CD4-positive, alpha-beta T cell treated with Interleukin-15 for 4 hours (primary cell): ENCODE results near the gene MYO9A.

Source experiments
- DNase-seq: peaks from one replicate; pipeline ENCODE4 v3.0.0-alpha.2; 2020; ENCODE audit warnings: low spot score

The MYO9A gene

DNA sequence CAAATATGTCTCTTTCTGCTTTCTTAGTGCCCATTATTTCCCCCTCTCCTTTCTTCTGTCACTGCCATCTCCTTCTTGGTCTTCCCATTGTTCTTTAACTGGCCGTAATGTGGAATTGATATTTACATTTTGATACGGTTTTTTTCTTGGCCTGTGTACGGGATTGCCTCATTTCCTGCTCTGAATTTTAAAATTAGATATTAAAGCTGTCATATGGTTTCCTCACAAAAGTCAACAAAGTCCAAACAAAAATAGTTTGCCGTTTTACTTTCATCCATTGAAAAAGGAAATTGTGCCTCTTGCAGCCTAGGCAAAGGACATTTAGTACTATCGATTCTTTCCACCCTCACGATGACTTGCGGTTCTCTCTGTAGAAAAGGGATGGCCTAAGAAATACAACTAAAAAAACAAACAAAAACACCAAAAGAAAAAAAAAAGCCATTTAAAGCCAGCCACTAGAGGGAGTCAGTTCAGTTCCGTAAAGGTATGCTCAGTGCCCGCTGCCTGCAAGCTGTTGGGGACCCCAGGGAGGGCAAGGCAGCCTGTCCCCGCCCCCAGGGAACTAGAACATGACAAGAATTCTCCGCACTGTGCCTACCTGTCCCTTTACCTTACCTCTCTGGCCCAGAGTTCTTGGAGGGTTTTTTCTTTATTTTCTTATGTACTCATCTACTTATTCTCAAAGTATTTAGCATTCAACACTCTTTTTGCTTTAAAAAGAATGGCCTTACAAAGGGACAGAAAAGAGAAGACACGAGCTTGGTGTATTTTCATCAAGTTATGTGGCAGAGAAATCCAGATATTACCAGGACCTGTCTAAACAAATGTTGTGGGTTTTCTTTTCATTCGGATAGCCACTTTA, 337.6 kb downstream of the MYO9A start:
- DNase-seq = peak; percentile 18

DNA sequence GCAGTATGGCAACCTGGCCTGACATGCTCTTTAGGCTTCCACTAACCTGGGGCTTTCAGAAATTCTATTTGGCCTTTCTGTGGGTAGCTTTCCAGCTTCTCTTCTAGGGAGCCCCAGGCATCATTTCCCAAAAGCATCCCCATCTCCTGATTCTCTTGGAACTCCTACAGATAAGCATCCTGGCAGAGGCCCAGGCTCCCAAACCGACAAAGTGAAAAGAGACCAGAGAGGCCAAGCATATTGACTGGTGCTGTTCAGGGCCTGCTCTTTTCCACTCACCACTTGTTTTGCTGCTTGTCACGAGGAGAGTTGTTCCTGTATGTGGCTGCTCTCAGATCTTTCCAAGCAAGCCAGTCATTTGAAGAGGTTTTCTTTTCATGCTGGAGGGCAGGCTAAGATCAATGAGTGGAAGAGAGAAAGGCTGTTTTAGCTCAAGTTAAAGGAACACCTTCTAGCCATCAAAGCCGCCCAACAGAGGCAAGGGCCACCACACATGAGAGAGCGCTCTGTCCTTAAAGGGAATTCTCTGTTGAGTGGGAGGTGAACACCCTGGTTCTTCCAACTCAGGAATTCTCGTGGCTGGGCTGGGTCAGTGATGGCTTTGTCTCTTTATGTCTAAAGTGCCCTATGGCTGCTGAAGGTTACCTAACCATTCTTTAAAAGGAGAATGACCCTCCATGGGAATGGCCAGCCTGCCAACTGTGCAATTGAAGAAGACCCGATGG, 338.7 kb downstream of the MYO9A start:
- DNase-seq = no peak

DNA sequence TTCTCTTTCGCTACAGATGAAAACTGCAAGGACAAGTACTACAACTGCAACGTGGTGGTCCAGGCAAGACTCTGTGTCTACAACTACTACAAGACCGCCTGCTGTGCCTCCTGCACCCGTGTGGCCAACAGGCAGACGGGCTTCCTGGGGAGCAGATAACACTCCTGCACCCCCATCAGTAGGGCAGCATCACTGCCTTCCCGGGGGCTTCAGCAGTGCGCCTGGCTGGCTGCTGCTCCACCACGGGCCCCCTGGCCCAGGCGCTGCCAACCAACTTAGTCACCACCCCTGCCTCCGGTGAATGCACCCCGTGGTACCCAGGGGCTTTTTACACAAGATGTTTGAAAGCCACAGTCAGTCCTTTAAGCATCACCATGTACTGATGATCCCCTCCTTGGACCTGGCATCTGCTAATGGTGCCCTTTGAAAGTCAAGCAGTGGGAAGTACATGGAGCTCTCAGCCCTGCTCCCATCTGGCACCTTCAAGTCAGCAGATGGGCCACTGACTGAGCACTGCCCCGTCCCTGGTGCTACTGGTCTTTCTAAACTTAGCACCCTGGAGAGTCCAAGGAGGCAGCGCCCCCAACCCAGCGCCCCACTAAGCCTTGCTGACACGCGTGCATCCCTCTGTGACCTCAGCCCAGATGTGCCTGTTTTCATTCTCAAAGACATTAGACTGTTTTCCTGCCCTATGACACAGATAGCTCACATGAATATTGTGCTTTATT, 340.6 kb downstream of the MYO9A start:
- no peak for DNase-seq

- no peak for DNase-seq
Observed at GRCh38 chr15:71776304-71776703, 341.6 kb downstream of the MYO9A start.

- DNase-seq = no peak
Observed at GRCh38 chr15:71775856-71776255, 342.1 kb downstream of the MYO9A start.

GRCh38 chr15:71773206-71773859, 344.6 kb downstream of the MYO9A start:
- no peak for DNase-seq
